ENCODE data around the gene GTF2IRD1. TPM values are rescaled to one million over a fixed set of nuclear protein-coding genes. Genes with fewer than 3 reads are reported as not detected.
"Not testable (repeated sequence)": the region's sequence is repeated elsewhere in the genome, so short reads cannot be mapped to it uniquely, and the experiment has no call there.

The GTF2IRD1 gene
- total RNA-seq, 1 donor from 2014 or later: 49.1 TPM

GRCh38 chr7:74606909-74607510, 153.3 kb downstream of the GTF2IRD1 start:
- ATAC-seq: no peak

GRCh38 chr7:74612015-74612829, 158.5 kb downstream of the GTF2IRD1 start:
- peak; percentile 80 for ATAC-seq

GRCh38 chr7:74615933-74616780, 162.5 kb downstream of the GTF2IRD1 start:
- no peak for ATAC-seq

- no peak for ATAC-seq
Measured at GRCh38 chr7:74617180-74617744, 163.6 kb downstream of the GTF2IRD1 start.

- peak; percentile 23 for ATAC-seq
Measured at GRCh38 chr7:74619235-74619860, 165.6 kb downstream of the GTF2IRD1 start.

- no peak for ATAC-seq
Measured at GRCh38 chr7:74622228-74622749, 168.6 kb downstream of the GTF2IRD1 start.

GRCh38 chr7:74623135-74623534, 169.4 kb downstream of the GTF2IRD1 start:
- ATAC-seq: no peak

- ATAC-seq: no peak
Measured at GRCh38 chr7:74625446-74625845, 171.7 kb downstream of the GTF2IRD1 start.

GRCh38 chr7:74627661-74628411, 174.1 kb downstream of the GTF2IRD1 start:
- peak; percentile 68 for ATAC-seq

GRCh38 chr7:74632505-74632904, 178.8 kb downstream of the GTF2IRD1 start:
- no peak for ATAC-seq

- ATAC-seq: no peak
Measured at GRCh38 chr7:74633451-74633921, 179.8 kb downstream of the GTF2IRD1 start.

GRCh38 chr7:74637745-74638144, 184.0 kb downstream of the GTF2IRD1 start:
- no peak for ATAC-seq

- ATAC-seq: peak; percentile 38
Measured at GRCh38 chr7:74650055-74650454, 196.3 kb downstream of the GTF2IRD1 start.

GRCh38 chr7:74650493-74651132, 196.9 kb downstream of the GTF2IRD1 start:
- ATAC-seq: not testable (repeated sequence)

GRCh38 chr7:74651133-74651504, 197.4 kb downstream of the GTF2IRD1 start:
- ATAC-seq: not testable (repeated sequence)

Other genes starting within 250 kb of the GTF2IRD1 start
- 1.2 TPM for gene LAT2, start 243.9 kb upstream of the GTF2IRD1 start, total RNA-seq
- gene RFC2, start 199.5 kb upstream of the GTF2IRD1 start, total RNA-seq: 29.1 TPM
- 4.3 TPM for gene CLIP2, start 164.5 kb upstream of the GTF2IRD1 start, total RNA-seq
- 130 TPM for gene GTF2I, start 203.8 kb downstream of the GTF2IRD1 start, total RNA-seq